Measurements from ENCODE around the gene AFMID.

Gene AFMID

GRCh38 chr17:78223765-78224164 is 36.6 kb downstream of the AFMID start:
- Histone ChIP-seq H3K27me3 (ENCODE audit: control insufficient read depth, insufficient read depth, low read length, poor library complexity, severe bottlenecking) (no peaks in the 10 kb centered on the region), H3K36me3 (ENCODE audit: control insufficient read depth, insufficient read depth, low read length) (peaks cover 33% of the 10 kb centered on the region), H3K27ac (ENCODE audit: insufficient read depth, low read depth, low read length, poor library complexity, severe bottlenecking) (no peak overlapping the region), H3K4me1 (ENCODE audit: control insufficient read depth, insufficient read depth, low read length) (peaks cover 7% of the 10 kb centered on the region), H3K4me3 (ENCODE audit: insufficient read depth, low read depth, low read length) (no peak overlapping the region), H3K9me3 (ENCODE audit: control insufficient read depth, low read length) (no peaks in the 10 kb centered on the region)
- 94% methylated on average over 3 of the region's 3 CpGs for WGBS, 2 experiments

- H3K4me3 ChIP-seq (ENCODE audit: insufficient read depth, low read depth, low read length): no peak overlapping the region
- WGBS, 2 experiments: 92 to 93% methylated on average over 27 of the region's 27 CpGs
- no peaks in the 10 kb centered on the region for H3K9me3 ChIP-seq (ENCODE audit: control insufficient read depth, low read length)
These were observed 37.3 kb downstream of the AFMID start for GRCh38 chr17:78224231-78225087.

GRCh38 chr17:78225088-78225865 is 38.1 kb downstream of the AFMID start:
- Histone ChIP-seq H3K36me3 (ENCODE audit: control insufficient read depth, insufficient read depth, low read length) (peaks cover 29% of the 10 kb centered on the region), H3K27ac (ENCODE audit: insufficient read depth, low read depth, low read length, poor library complexity, severe bottlenecking) (no peak overlapping the region), H3K4me3 (ENCODE audit: insufficient read depth, low read depth, low read length) (no peak overlapping the region), H3K4me1 (ENCODE audit: control insufficient read depth, insufficient read depth, low read length) (no peaks in the 10 kb centered on the region), H3K9me3 (ENCODE audit: control insufficient read depth, low read length) (no peaks in the 10 kb centered on the region), H3K27me3 (ENCODE audit: control insufficient read depth, insufficient read depth, low read length, poor library complexity, severe bottlenecking) (peaks cover 4% of the 10 kb centered on the region)
- 93% methylated on average over 16 of the region's 16 CpGs for WGBS, 2 experiments

More at GRCh38 chr17:78224231-78225087, 37.3 kb downstream of the AFMID start:
- peaks cover 29% of the 10 kb centered on the region for H3K36me3 ChIP-seq (ENCODE audit: control insufficient read depth, insufficient read depth, low read length)
- no peaks in the 10 kb centered on the region for H3K27me3 ChIP-seq (ENCODE audit: control insufficient read depth, insufficient read depth, low read length, poor library complexity, severe bottlenecking)
- H3K27ac ChIP-seq (ENCODE audit: insufficient read depth, low read depth, low read length, poor library complexity, severe bottlenecking): no peak overlapping the region
- peaks cover 4% of the 10 kb centered on the region for H3K4me1 ChIP-seq (ENCODE audit: control insufficient read depth, insufficient read depth, low read length)

GRCh38 chr17:78226055-78226758 is 39.0 kb downstream of the AFMID start:
- H3K9me3 ChIP-seq (ENCODE audit: control insufficient read depth, low read length): no peaks in the 10 kb centered on the region
- no peak overlapping the region for H3K4me3 ChIP-seq (ENCODE audit: insufficient read depth, low read depth, low read length)
- H3K27me3 ChIP-seq (ENCODE audit: control insufficient read depth, insufficient read depth, low read length, poor library complexity, severe bottlenecking): peaks cover 13% of the 10 kb centered on the region
- peaks cover 23% of the 10 kb centered on the region for H3K36me3 ChIP-seq (ENCODE audit: control insufficient read depth, insufficient read depth, low read length)
- no peak overlapping the region for H3K27ac ChIP-seq (ENCODE audit: insufficient read depth, low read depth, low read length, poor library complexity, severe bottlenecking)
- H3K4me1 ChIP-seq (ENCODE audit: control insufficient read depth, insufficient read depth, low read length): peaks cover under 1% of the 10 kb centered on the region
- 86 to 90% methylated on average over 11 to 12 of the region's 12 CpGs for WGBS, 2 experiments

DNA sequence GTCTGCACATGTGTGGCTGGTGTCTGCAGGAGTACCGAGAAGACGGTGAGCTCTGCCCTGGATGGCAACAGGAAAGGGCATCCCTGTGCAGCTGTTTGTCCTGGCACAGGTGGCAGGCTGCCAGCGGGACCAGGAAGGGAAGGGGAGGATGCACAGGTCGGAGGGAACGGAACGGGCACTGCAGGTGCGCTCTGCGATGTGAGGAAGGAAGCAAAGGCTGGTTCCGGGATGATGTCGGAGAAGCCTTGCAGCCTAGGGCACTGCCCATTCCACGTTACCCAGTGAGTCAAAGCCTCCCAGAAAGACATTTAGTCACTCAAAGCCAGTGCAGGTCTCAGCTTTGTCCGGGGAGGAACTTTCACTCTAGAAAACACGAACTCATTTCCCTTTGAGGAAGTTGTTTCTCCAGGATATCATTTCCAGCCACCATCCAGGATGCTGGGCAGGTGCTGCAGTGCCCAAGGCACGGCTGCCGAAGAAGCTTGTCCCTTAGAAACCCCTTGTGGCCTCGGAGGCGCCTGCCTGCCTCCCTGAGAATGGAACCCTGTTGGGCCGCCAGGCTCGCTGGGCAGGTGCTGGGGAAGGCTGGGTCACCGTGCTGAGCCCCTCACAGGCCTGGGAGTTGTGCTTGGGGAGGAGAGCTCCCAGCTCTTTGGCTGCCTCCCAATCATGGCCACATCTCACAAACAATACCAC is 39.7 kb downstream of the AFMID start:
- no peak overlapping the region for H3K4me3 ChIP-seq (ENCODE audit: insufficient read depth, low read depth, low read length)

DNA sequence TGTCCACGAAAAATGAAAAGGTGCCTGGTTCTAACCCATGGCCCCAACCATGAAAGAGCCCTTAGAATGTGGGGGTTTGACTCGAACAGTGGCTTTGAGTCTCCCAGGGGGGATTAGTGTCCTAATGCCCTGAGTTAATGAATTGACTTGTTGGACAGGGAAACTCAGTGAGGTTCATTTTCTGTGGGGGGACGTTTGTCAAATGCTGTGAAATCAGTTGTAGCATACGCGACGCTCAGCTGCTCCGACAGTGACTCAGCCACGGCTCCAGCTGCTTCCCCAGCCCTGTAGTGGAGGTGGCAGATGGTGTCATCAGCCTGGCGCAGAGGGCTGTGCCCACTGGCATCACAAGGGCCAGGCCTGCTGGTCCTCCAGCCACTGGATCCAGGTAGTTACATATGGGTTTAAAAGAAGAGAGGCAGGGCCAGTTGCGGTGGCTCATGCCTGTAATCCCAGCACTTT is 40.3 kb downstream of the AFMID start:
- no peaks in the 10 kb centered on the region for H3K9me3 ChIP-seq (ENCODE audit: control insufficient read depth, low read length)
- no peak overlapping the region for H3K27ac ChIP-seq (ENCODE audit: insufficient read depth, low read depth, low read length, poor library complexity, severe bottlenecking)
- H3K4me3 ChIP-seq (ENCODE audit: insufficient read depth, low read depth, low read length): no peak overlapping the region
- H3K4me1 ChIP-seq (ENCODE audit: control insufficient read depth, insufficient read depth, low read length): peaks cover 5% of the 10 kb centered on the region
- WGBS, 2 experiments: 91 to 92% methylated on average over 10 of the region's 10 CpGs
- H3K36me3 ChIP-seq (ENCODE audit: control insufficient read depth, insufficient read depth, low read length): peaks cover 15% of the 10 kb centered on the region
- peaks cover 26% of the 10 kb centered on the region for H3K27me3 ChIP-seq (ENCODE audit: control insufficient read depth, insufficient read depth, low read length, poor library complexity, severe bottlenecking)

More for the DNA sequence above, 39.7 kb downstream of the AFMID start:
- Histone ChIP-seq H3K36me3 (ENCODE audit: control insufficient read depth, insufficient read depth, low read length) (peaks cover 17% of the 10 kb centered on the region), H3K27ac (ENCODE audit: insufficient read depth, low read depth, low read length, poor library complexity, severe bottlenecking) (no peak overlapping the region), H3K4me1 (ENCODE audit: control insufficient read depth, insufficient read depth, low read length) (peaks cover 5% of the 10 kb centered on the region), H3K27me3 (ENCODE audit: control insufficient read depth, insufficient read depth, low read length, poor library complexity, severe bottlenecking) (peaks cover 20% of the 10 kb centered on the region), H3K9me3 (ENCODE audit: control insufficient read depth, low read length) (no peaks in the 10 kb centered on the region)
- WGBS, 2 experiments: 85 to 89% methylated on average over 20 of the region's 20 CpGs

GRCh38 chr17:78228176-78228575 is 41.0 kb downstream of the AFMID start:
- H3K36me3 ChIP-seq (ENCODE audit: control insufficient read depth, insufficient read depth, low read length): peaks cover 8% of the 10 kb centered on the region
- 89 to 95% methylated on average over 4 of the region's 4 CpGs for WGBS, 2 experiments
- H3K27me3 ChIP-seq (ENCODE audit: control insufficient read depth, insufficient read depth, low read length, poor library complexity, severe bottlenecking): peaks cover 33% of the 10 kb centered on the region
- no peaks in the 10 kb centered on the region for H3K9me3 ChIP-seq (ENCODE audit: control insufficient read depth, low read length)
- no peak overlapping the region for H3K4me3 ChIP-seq (ENCODE audit: insufficient read depth, low read depth, low read length)
- peaks cover 5% of the 10 kb centered on the region for H3K4me1 ChIP-seq (ENCODE audit: control insufficient read depth, insufficient read depth, low read length)
- no peak overlapping the region for H3K27ac ChIP-seq (ENCODE audit: insufficient read depth, low read depth, low read length, poor library complexity, severe bottlenecking)

- Histone ChIP-seq H3K27ac (ENCODE audit: insufficient read depth, low read depth, low read length, poor library complexity, severe bottlenecking) (no peak overlapping the region), H3K9me3 (ENCODE audit: control insufficient read depth, low read length) (no peaks in the 10 kb centered on the region), H3K36me3 (ENCODE audit: control insufficient read depth, insufficient read depth, low read length) (no peaks in the 10 kb centered on the region), H3K4me3 (ENCODE audit: insufficient read depth, low read depth, low read length) (no peak overlapping the region), H3K27me3 (ENCODE audit: control insufficient read depth, insufficient read depth, low read length, poor library complexity, severe bottlenecking) (peaks cover 33% of the 10 kb centered on the region), H3K4me1 (ENCODE audit: control insufficient read depth, insufficient read depth, low read length) (peaks cover 5% of the 10 kb centered on the region)
- WGBS, 2 experiments: 81% methylated on average over 13 of the region's 13 CpGs
These were observed 43.2 kb downstream of the AFMID start for GRCh38 chr17:78230252-78230962.
